OCI-LY3 (cell line): ENCODE data around the gene TAF1A.

ENCODE experiments used
- H2AFZ ChIP-seq: fragments of 200-600, 300-600 bp; shearing (Covaris generic); 2 replicates; pipeline ENCODE4 v1.6.0; 2014; ENCODE audit warnings: antibody characterized with exemption, low read depth, low read length
- H3K27ac ChIP-seq: fragments of 200-600, 300-600 bp; sonication (generic); 2 replicates; pipeline ENCODE4 v1.5.1; 2014; ENCODE audit warnings: mild to moderate bottlenecking, low read length, moderate library complexity, mixed read lengths
- H3K27me3 ChIP-seq: fragments of 200-600, 300-600 bp; sonication (generic); 2 replicates; pipeline ENCODE4 v1.6.1; 2014; ENCODE audit warnings: low read depth, low read length, mixed read lengths
- H3K36me3 ChIP-seq: fragments of 200-600, 300-600 bp; sonication (generic); replicated peaks from 2 replicates; pipeline ENCODE3; 2014; ENCODE audit warnings: low read depth, low read length, mixed read lengths
- H3K4me1 ChIP-seq: fragments of 300-600, 200-600 bp; sonication (generic); 2 replicates; pipeline ENCODE4 v1.6.1; 2014; ENCODE audit warnings: low read length, mixed read lengths
- H3K4me2 ChIP-seq: fragments of 200-600, 300-600 bp; sonication (generic); 2 replicates; pipeline ENCODE4 v1.6.1; 2014; ENCODE audit warnings: low read length, mixed read lengths
- H3K4me3 ChIP-seq: fragments of 300-600, 200-600 bp; sonication (generic); 2 replicates; pipeline ENCODE4 v1.5.1; 2014; ENCODE audit warnings: antibody characterized with exemption, mild to moderate bottlenecking, low read length, moderate library complexity
- H3K79me2 ChIP-seq: fragments of 300-600, 200-600 bp; shearing (Covaris generic); 2 replicates; pipeline ENCODE4 v1.6.1; 2014; ENCODE audit warnings: mild to moderate bottlenecking, low read length, mixed read lengths
- H3K9ac ChIP-seq: fragments of 300-600, 200-600 bp; shearing (Covaris generic); 2 replicates; pipeline ENCODE4 v1.6.0; 2014; ENCODE audit warnings: mild to moderate bottlenecking, low read length, moderate library complexity
- H3K9me3 ChIP-seq: fragments of 200-600, 300-600 bp; shearing (Covaris generic); 2 replicates; pipeline ENCODE4 v1.6.1; 2014; ENCODE audit warnings: low read length, mixed read lengths; ENCODE audit not compliant: insufficient read depth
- H4K20me1 ChIP-seq: fragments of 200-600, 300-600 bp; sonication (generic); 2 replicates; pipeline ENCODE4 v1.6.1; 2016; ENCODE audit warnings: low read length, mixed read lengths; ENCODE audit not compliant: insufficient read depth
- EZH2phosphoT487 ChIP-seq: fragments of 200-600 bp; shearing (Covaris generic); IDR thresholded peaks from 2 replicates; pipeline ENCODE4 v1.6.1; 2018; ENCODE audit warnings: antibody characterized with exemption, mixed run types, low read depth
- TF ChIP-seq, protein P1 (sequence below): fragments of 200-600, 300-600 bp; sonication (generic); IDR thresholded peaks from 2 replicates; pipeline ENCODE4 v1.5.1; 2014; ENCODE audit warnings: antibody characterized with exemption, low read length, low read depth

TAF1A gene

DNA sequence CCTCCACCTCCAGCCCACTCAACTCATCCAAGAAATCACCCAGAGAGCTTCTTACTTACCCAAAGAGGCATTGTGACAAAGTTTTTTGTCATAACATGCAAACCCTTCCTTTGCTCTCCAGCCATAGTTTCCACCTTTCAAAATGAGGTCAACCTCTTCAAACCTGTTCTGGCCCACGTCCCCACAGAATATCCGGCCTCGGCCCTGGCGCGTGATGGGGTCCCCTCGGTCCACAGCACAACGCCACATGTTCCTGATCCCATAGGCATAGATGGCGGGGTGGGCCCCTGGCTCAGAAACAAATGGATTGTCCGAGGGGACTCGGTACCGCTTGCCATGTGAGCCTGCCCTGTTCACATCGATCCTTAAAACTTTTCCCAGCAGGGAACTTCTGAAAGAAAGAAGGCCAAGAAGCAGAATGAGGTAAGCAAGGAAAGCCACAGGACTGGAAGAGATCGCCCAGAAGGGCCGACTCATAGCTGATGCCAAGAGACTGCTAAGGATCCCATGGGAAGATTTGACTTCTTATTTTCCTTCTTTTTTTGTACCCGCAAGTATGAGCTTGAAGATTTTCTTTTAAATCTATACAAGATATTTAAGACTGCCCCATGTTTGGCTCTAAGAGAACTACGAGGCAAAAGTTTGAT is 49.7 kb downstream of the TAF1A start:
- no peak overlapping the region for H3K4me3 ChIP-seq
- H3K27me3 ChIP-seq = peaks cover under 1% of the 10 kb centered on the region; the same call in 1 of the 2 replicates
- H3K9me3 ChIP-seq = no peaks in the 10 kb centered on the region
- H3K79me2 ChIP-seq = no peaks in the 10 kb centered on the region
- no peaks in the 10 kb centered on the region for H3K4me1 ChIP-seq
- no peak overlapping the region for H3K4me2 ChIP-seq
- no peaks in the 10 kb centered on the region for H4K20me1 ChIP-seq
- no peak overlapping the region for H3K9ac ChIP-seq
- no peak overlapping the region for H3K27ac ChIP-seq
- no peak for TF ChIP-seq EZH2phosphoT487
- TF ChIP-seq, protein P1, sequence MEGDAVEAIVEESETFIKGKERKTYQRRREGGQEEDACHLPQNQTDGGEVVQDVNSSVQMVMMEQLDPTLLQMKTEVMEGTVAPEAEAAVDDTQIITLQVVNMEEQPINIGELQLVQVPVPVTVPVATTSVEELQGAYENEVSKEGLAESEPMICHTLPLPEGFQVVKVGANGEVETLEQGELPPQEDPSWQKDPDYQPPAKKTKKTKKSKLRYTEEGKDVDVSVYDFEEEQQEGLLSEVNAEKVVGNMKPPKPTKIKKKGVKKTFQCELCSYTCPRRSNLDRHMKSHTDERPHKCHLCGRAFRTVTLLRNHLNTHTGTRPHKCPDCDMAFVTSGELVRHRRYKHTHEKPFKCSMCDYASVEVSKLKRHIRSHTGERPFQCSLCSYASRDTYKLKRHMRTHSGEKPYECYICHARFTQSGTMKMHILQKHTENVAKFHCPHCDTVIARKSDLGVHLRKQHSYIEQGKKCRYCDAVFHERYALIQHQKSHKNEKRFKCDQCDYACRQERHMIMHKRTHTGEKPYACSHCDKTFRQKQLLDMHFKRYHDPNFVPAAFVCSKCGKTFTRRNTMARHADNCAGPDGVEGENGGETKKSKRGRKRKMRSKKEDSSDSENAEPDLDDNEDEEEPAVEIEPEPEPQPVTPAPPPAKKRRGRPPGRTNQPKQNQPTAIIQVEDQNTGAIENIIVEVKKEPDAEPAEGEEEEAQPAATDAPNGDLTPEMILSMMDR = no peak
- no peaks in the 10 kb centered on the region for H3K36me3 ChIP-seq
- no peak overlapping the region for H2AFZ ChIP-seq

DNA sequence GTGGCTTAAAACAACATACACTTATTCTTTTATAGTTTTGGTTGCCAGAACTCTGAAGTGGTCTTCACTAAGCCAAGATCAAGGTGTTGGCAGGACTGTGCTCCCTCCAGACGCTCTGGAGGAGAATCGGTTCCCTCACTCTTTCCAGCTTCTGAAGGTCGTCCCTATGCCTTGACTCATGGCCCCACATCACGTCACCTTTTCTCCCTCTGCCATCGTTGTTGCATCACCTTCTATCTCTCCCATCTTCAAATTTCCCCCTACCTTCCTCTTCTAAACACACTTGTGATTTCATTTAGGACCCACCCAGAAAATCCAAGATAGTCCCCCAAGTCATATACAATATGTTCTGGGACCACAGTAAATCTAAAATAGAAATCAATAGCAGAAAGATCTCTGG is 54.3 kb downstream of the TAF1A start:
- no peaks in the 10 kb centered on the region for H3K79me2 ChIP-seq
- peaks cover 10% of the 10 kb centered on the region; the same call in 1 of the 2 replicates for H3K27me3 ChIP-seq
- no peak overlapping the region for H3K4me2 ChIP-seq
- no peaks in the 10 kb centered on the region for H3K9me3 ChIP-seq
- H3K4me1 ChIP-seq = no peaks in the 10 kb centered on the region
- H3K9ac ChIP-seq = no peak overlapping the region
- no peak overlapping the region for H3K27ac ChIP-seq
- TF ChIP-seq EZH2phosphoT487 = no peak
- no peak overlapping the region for H2AFZ ChIP-seq
- H4K20me1 ChIP-seq = no peaks in the 10 kb centered on the region
- H3K36me3 ChIP-seq = no peaks in the 10 kb centered on the region
- H3K4me3 ChIP-seq = no peak overlapping the region

DNA sequence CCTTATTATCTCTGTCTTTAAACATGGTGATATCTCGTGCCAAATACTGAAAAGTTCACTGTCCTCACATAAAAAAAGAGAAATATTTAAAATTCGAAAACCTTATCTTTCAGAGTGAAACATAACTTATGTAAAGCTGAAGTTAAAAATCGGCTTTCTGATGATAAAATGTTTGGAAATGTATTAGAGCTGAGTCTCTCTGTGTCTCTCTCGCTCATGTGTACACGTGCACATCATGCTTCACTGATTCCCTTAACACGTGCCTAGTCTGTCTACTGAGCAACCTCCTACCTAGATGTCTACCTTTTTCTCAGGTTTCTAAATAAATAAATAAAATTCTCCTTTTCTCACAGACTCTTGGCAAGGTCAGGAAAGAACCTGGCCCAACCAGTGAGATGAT is 58.9 kb downstream of the TAF1A start:
- Histone ChIP-seq H3K9ac (no peak overlapping the region), H3K4me3 (no peak overlapping the region), H3K27me3 (peaks cover 10% of the 10 kb centered on the region; the same call in 1 of the 2 replicates), H3K9me3 (no peaks in the 10 kb centered on the region), H4K20me1 (no peaks in the 10 kb centered on the region), H3K27ac (no peak overlapping the region), H2AFZ (no peak overlapping the region), H3K4me1 (no peaks in the 10 kb centered on the region), H3K4me2 (no peak overlapping the region), H3K36me3 (no peaks in the 10 kb centered on the region), H3K79me2 (no peaks in the 10 kb centered on the region)
- no peak for TF ChIP-seq EZH2phosphoT487
- TF ChIP-seq, protein P1 = no peak

DNA sequence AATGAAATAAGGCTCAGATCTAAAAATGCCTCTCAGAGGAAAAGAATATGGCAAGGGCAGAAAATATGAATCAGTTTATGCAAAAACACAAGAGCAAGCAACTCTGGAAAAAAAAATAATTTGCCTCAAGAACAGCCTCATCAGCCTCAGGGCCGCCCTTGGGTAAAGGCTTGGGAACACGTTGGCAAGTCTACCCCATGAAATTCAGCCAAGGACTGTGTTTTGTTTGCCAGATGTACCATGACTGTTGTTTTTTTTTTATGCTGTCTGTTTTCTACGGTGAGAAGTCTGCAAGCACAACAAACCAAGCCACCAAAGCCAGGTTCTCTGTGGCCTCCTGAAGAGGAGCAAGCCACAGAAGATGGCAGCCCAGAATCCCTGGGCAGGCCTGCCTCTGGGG is 59.8 kb downstream of the TAF1A start:
- Histone ChIP-seq H3K4me2 (no peak overlapping the region), H3K4me3 (no peak overlapping the region), H3K4me1 (no peaks in the 10 kb centered on the region), H2AFZ (no peak overlapping the region), H4K20me1 (no peaks in the 10 kb centered on the region), H3K27ac (no peak overlapping the region), H3K9me3 (no peaks in the 10 kb centered on the region), H3K27me3 (peaks cover 8% of the 10 kb centered on the region; the same call in 1 of the 2 replicates), H3K36me3 (no peaks in the 10 kb centered on the region), H3K79me2 (no peaks in the 10 kb centered on the region), H3K9ac (no peak overlapping the region)
- TF ChIP-seq, protein P1 = no peak
- no peak for TF ChIP-seq EZH2phosphoT487
